GM18505 (cell line): ENCODE results near the gene SGMS1.
"Not testable (repeated sequence)": the region's sequence is repeated elsewhere in the genome, so short reads cannot be mapped to it uniquely, and the experiment has no call there.

Experiments
- ATAC-seq: cut with Tn5 transposase; IDR thresholded peaks from one replicate; pipeline ENCODE4 v1.9.1; 2021; ENCODE audit not compliant: unreplicated experiment
- POLR2A ChIP-seq: IDR thresholded peaks from 4 replicates; pipeline ENCODE4 v1.6.1; 2011; ENCODE audit warnings: borderline replicate concordance; ENCODE audit not compliant: insufficient read depth, insufficient read length; ENCODE audit errors: extremely low read depth

SGMS1 gene

DNA sequence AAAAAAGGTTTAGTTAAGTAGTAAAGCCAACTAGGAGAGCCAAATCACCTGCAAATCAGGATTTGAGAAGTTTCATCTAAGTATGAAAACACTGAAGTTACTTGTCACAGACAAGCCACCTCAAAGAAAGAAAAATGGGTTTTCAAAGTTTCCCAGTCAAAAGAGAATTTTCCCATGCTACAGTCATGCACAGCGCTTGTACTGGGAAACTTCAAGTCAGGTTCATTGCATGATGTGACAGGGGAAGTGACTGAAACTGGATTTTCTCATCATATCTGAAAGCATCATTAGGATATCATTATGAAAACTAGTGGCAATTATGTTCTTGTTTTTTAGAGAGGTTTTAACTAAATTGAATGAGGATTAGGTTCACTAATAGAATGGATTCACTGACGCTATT is 167.0 kb downstream of the SGMS1 start:
- ATAC-seq = no peak
- no peak for TF ChIP-seq POLR2A

DNA sequence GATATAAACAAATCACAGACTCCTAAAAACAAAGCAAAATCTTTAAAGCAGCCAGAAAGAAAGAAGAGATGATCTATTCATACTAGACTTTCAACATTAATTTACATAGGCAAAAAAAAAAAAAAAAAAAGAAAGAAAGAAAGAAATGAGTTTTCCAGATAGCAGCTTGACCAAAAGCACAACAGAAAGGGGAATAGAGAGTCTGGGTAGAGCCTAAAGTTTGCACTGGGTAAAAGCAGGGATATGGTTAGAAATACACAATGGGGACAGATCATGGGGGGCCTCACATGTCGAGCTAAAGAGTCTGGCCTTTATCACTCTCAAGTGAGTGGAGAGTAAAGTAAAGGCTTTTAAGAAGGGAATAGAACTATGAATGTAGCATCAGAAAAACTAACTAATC is 169.8 kb downstream of the SGMS1 start:
- no peak for TF ChIP-seq POLR2A
- ATAC-seq = no peak

- no peak for TF ChIP-seq POLR2A
- no peak for ATAC-seq
These were observed 171.2 kb downstream of the SGMS1 start for GRCh38 chr10:50452603-50453002.

- ATAC-seq = no peak
- TF ChIP-seq POLR2A = no peak
These were observed 176.1 kb downstream of the SGMS1 start for GRCh38 chr10:50447691-50448090.

GRCh38 chr10:50445777-50446176 is 178.0 kb downstream of the SGMS1 start:
- not testable (repeated sequence) for ATAC-seq

GRCh38 chr10:50440489-50440888 is 183.3 kb downstream of the SGMS1 start:
- no peak for ATAC-seq
- no peak for TF ChIP-seq POLR2A

DNA sequence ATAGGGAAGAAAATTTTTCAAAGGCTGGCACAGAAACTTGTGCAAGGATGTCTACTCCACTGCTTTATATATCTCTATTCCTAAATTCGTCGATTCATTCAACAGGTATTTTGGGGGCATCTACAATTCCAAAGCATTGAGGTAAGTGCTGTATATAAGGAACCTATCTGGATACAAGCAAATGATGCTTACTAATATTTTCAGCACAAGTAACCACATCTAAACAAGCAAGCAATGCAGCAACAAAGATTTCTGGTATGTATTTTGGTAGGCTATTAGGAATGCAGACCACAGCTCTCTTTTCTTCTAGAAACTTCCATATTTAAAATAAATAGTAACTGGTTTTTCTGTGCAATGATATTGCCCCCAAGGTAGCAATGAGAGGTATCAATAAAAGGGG is 183.9 kb downstream of the SGMS1 start:
- TF ChIP-seq POLR2A = no peak
- no peak for ATAC-seq

GRCh38 chr10:50439187-50439586 is 184.6 kb downstream of the SGMS1 start:
- ATAC-seq = no peak
- TF ChIP-seq POLR2A = no peak

- no peak for TF ChIP-seq POLR2A
- no peak for ATAC-seq
These were observed 185.5 kb downstream of the SGMS1 start for GRCh38 chr10:50438049-50438936.

GRCh38 chr10:50437248-50437647 is 186.5 kb downstream of the SGMS1 start:
- ATAC-seq = no peak
- TF ChIP-seq POLR2A = no peak

DNA sequence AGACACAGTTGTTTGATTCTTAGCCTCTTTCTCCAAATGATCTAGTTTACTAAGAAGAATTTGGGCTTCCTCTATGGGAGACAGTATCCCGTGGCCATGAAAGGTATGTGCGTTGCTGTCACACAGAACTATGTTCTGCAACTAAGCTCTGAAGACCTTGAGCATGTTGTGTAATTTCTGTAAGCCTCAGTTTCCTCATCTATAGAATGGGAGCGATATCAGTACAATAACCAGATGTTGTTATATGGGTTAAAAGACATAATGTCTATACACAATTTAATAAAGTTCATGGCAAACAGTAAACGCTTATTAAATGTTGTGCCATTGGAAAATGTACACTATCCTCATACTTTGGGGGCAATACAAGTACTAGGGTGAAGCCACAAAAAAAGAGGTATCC is 187.0 kb downstream of the SGMS1 start:
- no peak for TF ChIP-seq POLR2A
- ATAC-seq = no peak

DNA sequence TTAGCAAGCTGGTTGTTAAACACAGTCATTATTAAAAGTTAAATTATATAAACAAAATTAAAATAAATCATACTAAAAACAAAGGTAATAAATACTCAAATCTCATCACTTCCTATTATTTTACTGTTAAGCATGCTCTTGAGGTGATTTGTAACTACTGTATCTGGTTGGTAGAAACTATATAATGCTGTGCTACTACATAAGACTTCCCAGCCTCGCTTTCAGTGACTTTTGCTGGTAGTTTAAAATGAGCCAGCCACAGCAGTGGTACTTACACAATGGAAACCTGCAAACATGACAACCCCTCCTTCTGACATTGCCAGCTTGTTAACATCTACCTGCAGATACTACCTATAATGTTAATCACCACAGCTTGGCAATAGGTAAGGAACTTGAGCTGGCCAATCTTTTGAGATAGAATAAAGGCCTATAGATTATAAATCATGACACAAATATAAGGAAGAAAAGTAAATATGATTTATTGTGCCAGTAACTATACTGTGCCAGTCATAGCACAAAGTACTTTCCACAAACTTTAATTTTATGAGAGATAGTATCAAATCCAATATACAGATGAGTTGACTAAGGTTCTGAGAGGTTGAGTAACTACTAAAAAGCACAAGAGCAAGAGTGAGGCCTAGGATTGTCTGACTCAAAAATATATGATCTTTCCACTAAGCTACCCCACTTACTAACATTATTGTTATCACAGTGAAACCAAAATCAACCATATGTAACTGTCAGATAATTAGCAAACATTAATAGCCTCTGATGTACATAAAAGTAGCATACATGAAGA is 191.3 kb downstream of the SGMS1 start:
- peak; percentile 45 for ATAC-seq
- no peak for TF ChIP-seq POLR2A

- TF ChIP-seq POLR2A = no peak
- peak; percentile 82 for ATAC-seq
These were observed 192.0 kb downstream of the SGMS1 start for GRCh38 chr10:50431791-50432190.

DNA sequence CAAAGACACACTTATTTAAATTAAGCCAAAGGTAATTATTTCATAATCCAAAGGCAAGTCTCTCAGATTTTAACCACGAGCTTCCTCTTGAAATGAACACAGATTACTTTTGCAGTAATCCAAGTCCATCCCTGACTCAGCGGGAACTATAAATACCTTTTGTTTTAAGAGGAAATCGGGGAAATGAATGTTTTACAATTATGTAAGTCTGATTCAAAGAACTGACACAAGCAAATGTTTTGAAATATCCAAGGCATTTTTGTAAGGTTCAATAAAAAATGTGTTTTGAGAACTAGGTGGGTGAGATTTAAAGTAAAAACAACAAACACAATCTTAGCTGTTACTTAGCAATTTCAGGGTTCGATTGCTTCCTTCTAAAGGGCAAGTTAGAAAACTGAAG is 192.6 kb downstream of the SGMS1 start:
- no peak for ATAC-seq
- no peak for TF ChIP-seq POLR2A
